ENCODE measurements around the gene OR7D2. TPM values are rescaled to one million over a fixed set of nuclear protein-coding genes. Genes with fewer than 3 reads are reported as not detected.

Gene OR7D2
- total RNA-seq, 1 experiment from 2014 or later = not detected

DNA sequence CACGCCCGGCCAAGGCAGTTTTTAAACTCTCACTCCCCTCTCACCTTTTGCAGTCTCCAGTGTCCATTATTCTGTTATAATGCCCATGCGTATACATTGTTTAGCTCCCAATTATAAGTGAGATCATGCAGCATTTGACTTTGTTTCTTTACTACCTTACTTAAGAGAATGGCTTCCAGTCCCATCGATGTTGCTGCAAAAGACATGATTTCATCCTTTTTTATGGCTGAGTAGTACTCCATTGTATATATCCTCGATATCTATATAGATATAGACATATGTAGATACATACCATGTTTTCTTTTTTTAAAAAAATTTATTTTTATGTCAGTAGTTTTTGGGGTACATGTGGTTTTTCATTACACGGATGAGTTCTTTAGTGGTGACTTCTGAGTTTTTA is 8.4 kb downstream of the OR7D2 start:
- TF ChIP-seq, protein P1, sequence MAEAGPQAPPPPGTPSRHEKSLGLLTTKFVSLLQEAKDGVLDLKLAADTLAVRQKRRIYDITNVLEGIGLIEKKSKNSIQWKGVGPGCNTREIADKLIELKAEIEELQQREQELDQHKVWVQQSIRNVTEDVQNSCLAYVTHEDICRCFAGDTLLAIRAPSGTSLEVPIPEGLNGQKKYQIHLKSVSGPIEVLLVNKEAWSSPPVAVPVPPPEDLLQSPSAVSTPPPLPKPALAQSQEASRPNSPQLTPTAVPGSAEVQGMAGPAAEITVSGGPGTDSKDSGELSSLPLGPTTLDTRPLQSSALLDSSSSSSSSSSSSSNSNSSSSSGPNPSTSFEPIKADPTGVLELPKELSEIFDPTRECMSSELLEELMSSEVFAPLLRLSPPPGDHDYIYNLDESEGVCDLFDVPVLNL (CRISPR knock-in tag; IDR thresholded peaks at IDR 0.05; ENCODE audit: borderline replicate concordance, low read depth) = no peak
- TF ChIP-seq, protein P2, sequence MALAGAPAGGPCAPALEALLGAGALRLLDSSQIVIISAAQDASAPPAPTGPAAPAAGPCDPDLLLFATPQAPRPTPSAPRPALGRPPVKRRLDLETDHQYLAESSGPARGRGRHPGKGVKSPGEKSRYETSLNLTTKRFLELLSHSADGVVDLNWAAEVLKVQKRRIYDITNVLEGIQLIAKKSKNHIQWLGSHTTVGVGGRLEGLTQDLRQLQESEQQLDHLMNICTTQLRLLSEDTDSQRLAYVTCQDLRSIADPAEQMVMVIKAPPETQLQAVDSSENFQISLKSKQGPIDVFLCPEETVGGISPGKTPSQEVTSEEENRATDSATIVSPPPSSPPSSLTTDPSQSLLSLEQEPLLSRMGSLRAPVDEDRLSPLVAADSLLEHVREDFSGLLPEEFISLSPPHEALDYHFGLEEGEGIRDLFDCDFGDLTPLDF (CRISPR knock-in tag; IDR thresholded peaks at IDR 0.05) = no peak
- TF ChIP-seq ZNF416 (CRISPR knock-in tag; IDR thresholded peaks at IDR 0.05) (no peak), TP53 (CRISPR knock-in tag; IDR thresholded peaks at IDR 0.05) (no peak), PRDM15 (CRISPR knock-in tag; IDR thresholded peaks at IDR 0.05) (no peak), ZNF121 (CRISPR knock-in tag; IDR thresholded peaks at IDR 0.05) (no peak), ZMAT4 (CRISPR knock-in tag; IDR thresholded peaks at IDR 0.05) (no peak), MLX (CRISPR knock-in tag; IDR thresholded peaks at IDR 0.05) (no peak), ZNF425 (CRISPR knock-in tag; conservative IDR thresholded peaks at IDR 0.05) (no peak), SMAD4 (CRISPR knock-in tag; IDR thresholded peaks at IDR 0.05) (no peak), FOXK1 (CRISPR knock-in tag; IDR thresholded peaks at IDR 0.05) (no peak), TEAD4 (CRISPR knock-in tag; IDR thresholded peaks at IDR 0.05) (no peak), PRRX2 (CRISPR knock-in tag; IDR thresholded peaks at IDR 0.05) (no peak)
- TF ChIP-seq, protein P3, sequence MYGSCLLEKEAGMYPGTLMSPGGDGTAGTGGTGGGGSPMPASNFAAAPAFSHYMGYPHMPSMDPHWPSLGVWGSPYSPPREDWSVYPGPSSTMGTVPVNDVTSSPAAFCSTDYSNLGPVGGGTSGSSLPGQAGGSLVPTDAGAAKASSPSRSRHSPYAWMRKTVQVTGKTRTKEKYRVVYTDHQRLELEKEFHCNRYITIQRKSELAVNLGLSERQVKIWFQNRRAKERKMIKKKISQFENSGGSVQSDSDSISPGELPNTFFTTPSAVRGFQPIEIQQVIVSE (CRISPR knock-in tag; IDR thresholded peaks at IDR 0.05; ENCODE audit: borderline replicate concordance) = no peak
- TF ChIP-seq, protein P4, sequence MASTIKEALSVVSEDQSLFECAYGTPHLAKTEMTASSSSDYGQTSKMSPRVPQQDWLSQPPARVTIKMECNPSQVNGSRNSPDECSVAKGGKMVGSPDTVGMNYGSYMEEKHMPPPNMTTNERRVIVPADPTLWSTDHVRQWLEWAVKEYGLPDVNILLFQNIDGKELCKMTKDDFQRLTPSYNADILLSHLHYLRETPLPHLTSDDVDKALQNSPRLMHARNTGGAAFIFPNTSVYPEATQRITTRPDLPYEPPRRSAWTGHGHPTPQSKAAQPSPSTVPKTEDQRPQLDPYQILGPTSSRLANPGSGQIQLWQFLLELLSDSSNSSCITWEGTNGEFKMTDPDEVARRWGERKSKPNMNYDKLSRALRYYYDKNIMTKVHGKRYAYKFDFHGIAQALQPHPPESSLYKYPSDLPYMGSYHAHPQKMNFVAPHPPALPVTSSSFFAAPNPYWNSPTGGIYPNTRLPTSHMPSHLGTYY (CRISPR knock-in tag; IDR thresholded peaks at IDR 0.05) = no peak
- TF ChIP-seq, protein P5, sequence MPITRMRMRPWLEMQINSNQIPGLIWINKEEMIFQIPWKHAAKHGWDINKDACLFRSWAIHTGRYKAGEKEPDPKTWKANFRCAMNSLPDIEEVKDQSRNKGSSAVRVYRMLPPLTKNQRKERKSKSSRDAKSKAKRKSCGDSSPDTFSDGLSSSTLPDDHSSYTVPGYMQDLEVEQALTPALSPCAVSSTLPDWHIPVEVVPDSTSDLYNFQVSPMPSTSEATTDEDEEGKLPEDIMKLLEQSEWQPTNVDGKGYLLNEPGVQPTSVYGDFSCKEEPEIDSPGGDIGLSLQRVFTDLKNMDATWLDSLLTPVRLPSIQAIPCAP (CRISPR knock-in tag; IDR thresholded peaks at IDR 0.05) = no peak
- no peak for ATAC-seq
- Mint-ChIP-seq H3K36me3 (peaks cover 34% of the 10 kb centered on the region), H3K27me3 (ENCODE audit: low read depth) (peaks cover 22% of the 10 kb centered on the region), H3K4me1 (peaks cover 9% of the 10 kb centered on the region; the same call in 1 of the 2 replicates), H3K27ac (no peak overlapping the region), H3K4me3 (no peak overlapping the region), H3K9me3 (peaks cover 66% of the 10 kb centered on the region)
- POLR2A ChIA-PET = no interaction called here
- no peak for DNase-seq (ENCODE audit: low spot score)
- CTCF ChIA-PET = no interaction called here

All from WTC11 (cell line).